GM18519 (cell line): ENCODE results near the gene EXT2.

ENCODE experiments used
- ATAC-seq: cut with Tn5 transposase; IDR thresholded peaks from one replicate; pipeline ENCODE4 v1.9.1; 2021; ENCODE audit warnings: mild to moderate bottlenecking, moderate library complexity; ENCODE audit not compliant: unreplicated experiment, low FRiP score

Gene EXT2

GRCh38 chr11:44159848-44160721 lies 64.6 kb downstream of the EXT2 start:
- no peak for ATAC-seq

DNA sequence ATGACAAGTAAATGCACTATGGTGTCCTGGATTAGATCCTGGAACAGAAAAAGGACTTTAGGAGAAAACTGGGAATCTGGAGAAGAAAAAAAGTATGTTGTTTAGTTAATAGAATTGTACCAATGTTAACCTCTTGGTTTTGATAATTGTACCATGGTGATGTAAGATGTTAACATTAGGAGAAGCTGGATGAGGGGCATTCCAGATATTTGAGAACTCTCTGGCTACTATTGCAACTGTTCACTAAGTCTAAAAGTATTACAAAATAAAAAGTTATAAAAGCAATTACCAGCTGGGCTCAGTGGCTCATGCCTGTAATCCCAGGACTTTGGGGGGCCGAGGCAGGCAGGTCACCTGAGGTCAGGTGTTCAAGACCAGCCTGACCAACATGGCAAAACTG lies 66.5 kb downstream of the EXT2 start:
- no peak for ATAC-seq

DNA sequence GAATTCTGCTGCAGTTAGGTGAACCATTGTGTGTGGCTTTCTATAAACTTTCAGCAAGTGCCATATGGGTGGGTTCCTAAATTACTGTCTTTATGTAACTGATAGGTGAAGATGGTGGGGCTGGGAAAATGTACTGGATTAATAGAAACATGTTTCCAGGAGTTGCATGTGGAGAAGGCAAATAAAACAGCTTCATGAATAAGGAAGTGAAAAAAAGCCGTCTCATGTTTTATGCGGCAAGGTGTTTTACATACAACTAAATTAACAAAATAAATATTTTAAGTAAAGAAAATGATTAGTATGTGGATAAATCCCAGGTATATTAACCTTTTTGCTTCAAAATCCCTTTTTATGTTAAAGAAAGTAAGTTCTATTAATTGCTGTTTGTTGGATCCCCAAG lies 67.2 kb downstream of the EXT2 start:
- ATAC-seq, result no peak

GRCh38 chr11:44165432-44165831 lies 70.0 kb downstream of the EXT2 start:
- ATAC-seq, result no peak

GRCh38 chr11:44167046-44167445 lies 71.6 kb downstream of the EXT2 start:
- no peak for ATAC-seq

DNA sequence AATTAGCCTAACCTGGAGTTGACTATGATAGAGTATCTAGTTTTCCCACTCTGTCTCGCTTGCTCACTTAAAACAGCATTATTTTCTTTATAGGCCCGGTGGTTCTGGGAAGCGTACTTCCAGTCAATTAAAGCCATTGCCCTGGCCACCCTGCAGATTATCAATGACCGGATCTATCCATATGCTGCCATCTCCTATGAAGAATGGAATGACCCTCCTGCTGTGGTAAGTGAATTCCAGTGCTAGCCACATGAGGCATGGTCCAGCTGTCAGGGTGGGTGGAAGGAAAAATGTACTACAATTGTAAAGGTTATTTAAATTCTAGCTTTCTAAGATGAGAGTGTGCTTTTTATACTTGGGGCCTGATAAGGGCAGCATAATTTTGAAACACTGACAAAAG lies 76.0 kb downstream of the EXT2 start:
- ATAC-seq, result no peak

DNA sequence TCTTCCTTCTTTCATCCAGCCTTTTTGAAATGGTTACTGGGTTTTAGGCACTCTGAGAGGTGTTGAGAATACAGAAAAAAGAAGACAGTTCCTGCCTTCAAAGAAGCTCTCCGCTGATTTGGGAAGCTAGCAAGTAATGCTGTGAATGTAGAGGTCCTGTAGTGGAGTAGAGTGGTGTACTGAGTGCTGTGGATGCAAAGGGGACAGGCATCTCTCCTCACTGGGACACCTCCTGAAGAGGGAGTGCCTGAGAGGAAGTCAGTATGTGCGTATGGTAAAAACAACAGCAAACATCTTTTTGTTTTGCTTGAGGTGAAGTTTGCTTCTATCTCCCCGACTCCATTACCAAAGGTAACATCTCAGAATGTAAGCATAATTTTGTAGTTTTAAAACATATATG lies 77.5 kb downstream of the EXT2 start:
- ATAC-seq, result no peak

GRCh38 chr11:44174842-44175241 lies 79.4 kb downstream of the EXT2 start:
- no peak for ATAC-seq

DNA sequence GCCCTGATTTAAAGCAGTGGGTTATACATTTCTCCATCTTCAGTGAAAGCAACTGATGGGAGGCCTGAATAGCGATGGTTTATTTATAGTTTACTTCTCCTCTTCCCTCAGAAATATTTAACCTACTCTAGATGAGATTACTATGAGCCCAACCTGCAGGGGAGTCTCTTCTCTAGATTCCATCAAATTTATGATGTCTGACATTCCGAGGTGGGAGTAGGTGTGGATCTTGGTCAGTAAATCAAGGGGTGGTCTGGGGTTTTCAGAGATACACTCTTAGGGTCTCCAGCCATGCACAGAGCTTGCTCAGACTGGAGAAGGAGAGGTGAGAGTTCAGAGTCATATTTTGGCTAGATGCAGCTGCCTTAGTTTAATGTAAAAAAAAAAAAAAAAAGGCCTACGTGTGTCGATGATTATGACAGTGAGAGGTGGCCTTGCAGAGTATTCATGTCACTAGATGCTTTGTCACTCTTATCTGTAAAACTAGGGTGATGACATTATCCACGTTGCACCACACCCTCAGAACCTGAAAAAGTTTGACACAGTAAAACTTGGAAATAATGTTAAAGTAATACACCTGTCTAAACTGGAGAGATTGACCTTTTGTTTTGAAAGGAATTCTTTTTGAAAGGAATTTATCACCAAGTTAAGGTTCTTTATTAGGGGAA lies 81.2 kb downstream of the EXT2 start:
- no peak for ATAC-seq

DNA sequence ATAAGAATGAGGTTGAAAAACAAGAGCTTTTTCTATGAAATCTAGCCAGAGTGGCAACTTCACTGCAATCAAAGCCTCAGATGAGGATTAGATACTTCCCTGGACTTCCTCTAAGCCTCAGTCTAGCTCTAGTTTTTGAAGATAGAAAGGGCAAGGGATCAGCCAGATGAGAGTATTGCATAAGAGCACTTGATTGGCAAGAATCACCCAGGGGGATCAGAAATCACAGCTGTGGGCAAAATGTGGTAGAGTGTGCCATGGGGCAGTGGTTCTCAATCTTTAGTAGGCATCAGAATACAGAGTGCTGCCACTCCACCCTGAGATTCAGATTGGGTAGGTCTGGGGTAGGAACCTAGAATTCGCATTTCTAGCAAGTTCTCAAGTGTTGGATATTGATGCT lies 82.4 kb downstream of the EXT2 start:
- no peak for ATAC-seq

- no peak for ATAC-seq
Measured at GRCh38 chr11:44178381-44178780, 82.9 kb downstream of the EXT2 start.

- no peak for ATAC-seq
Measured at GRCh38 chr11:44179173-44179572, 83.7 kb downstream of the EXT2 start.

- ATAC-seq, result no peak
Measured at GRCh38 chr11:44180107-44180506, 84.6 kb downstream of the EXT2 start.

DNA sequence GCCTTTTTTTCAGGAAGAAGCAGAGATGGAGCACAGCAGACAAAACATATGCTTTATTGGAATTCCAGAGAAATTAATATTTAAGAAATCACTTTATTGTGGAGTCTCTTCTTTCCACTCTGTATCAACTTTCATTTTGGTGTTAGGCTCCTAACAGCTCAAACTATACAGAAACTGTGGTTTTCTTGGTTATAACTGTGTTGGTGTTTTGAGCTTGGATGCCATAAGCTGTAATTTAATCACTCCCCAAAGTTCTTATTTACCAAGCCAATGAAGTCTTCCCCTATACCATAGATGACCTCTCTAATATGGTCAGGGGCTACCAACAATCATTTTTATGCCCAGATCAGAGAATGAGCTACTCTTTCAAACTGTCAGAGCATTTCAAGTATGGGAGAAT lies 90.0 kb downstream of the EXT2 start:
- ATAC-seq, result no peak

DNA sequence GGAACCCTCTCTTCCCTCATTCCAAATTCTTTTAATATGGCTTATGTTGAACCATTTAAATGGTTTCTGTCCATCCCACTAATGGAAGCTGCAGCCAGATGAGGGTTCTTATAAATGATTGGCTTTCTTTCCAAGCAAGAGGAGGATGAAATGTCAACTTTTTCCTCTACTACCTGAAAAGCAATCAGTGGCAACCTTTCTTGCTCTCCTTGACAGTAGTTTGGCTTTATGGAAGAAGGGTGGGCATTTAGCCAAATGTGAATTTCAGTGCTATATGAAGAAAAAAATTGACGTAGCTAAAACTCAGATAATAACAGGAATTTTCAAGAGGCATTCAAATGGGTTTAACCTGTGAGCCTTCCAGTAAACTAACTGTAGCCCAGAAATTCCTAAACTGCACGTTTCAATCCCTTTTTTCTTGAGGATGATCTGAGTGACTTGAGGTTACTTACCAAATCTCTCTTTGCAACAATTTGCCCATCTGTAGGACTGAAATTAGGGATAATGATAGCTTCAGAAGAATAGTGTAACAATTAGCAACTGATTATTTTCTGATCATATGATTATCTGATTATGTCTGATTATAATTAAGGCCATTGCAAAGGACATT lies 90.9 kb downstream of the EXT2 start:
- ATAC-seq, result no peak

GRCh38 chr11:44188643-44189042 lies 93.2 kb downstream of the EXT2 start:
- no peak for ATAC-seq

- ATAC-seq, result no peak
Measured at GRCh38 chr11:44189986-44190882, 94.8 kb downstream of the EXT2 start.

DNA sequence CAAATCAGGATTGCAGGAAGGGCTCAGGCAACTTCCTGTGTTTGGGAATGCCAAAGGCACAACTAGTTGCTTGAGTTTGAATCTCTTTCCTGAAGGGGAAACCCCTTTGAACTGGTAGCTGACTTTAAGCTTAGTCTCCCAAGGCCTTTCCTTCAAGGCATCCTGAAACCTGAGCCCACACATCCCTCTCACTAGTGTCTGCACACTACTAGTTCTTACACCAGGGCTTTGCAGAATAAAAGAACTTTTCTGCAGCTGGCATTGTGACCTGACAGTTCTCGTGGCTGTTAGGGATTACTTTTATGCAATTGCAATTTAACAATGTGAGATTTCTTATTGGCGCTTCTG lies 95.4 kb downstream of the EXT2 start:
- no peak for ATAC-seq

GRCh38 chr11:44191322-44192016 lies 96.0 kb downstream of the EXT2 start:
- ATAC-seq, result no peak

GRCh38 chr11:44192017-44192385 lies 96.5 kb downstream of the EXT2 start:
- no peak for ATAC-seq
